ENCODE measurements around the gene FAM204A. TPM values are rescaled to one million over a fixed set of nuclear protein-coding genes. Genes with fewer than 3 reads are reported as not detected.

The FAM204A gene
- total RNA-seq, 1 experiment from 2014 or later = 103 TPM

GRCh38 chr10:118337356-118337755, 4.8 kb downstream of the FAM204A start:
- Histone ChIP-seq H3K4me3 (ENCODE audit: low read depth, low read length, poor library complexity, severe bottlenecking) (no peak overlapping the region), H3K36me3 (ENCODE audit: insufficient read depth, low read length, poor library complexity, severe bottlenecking) (peaks cover 28% of the 10 kb centered on the region), H3K27me3 (replicated peaks; ENCODE audit: insufficient read depth, low read depth, low read length, poor library complexity) (no peaks in the 10 kb centered on the region), H3K4me1 (ENCODE audit: insufficient read depth, low read length, poor library complexity, severe bottlenecking) (peaks cover 7% of the 10 kb centered on the region), H3K9me3 (ENCODE audit: low read depth, low read length, poor library complexity, severe bottlenecking) (no peaks in the 10 kb centered on the region), H3K27ac (ENCODE audit: low read depth, low read length, poor library complexity, severe bottlenecking) (no peak overlapping the region)
- DNase-seq (ENCODE audit: low spot score) = no peak
- no TSS peak for BruUV-seq (replicated peaks)
- ChIA-PET POLR2A (ENCODE audit: low non-redundant PET) (no interaction called here), CTCF (no interaction called here)
- intact Hi-C loops (cut with micrococcal nuclease; ENCODE audit: unreplicated experiment) = no loop called here
- TF ChIP-seq CTCF (conservative IDR thresholded peaks at IDR 0.05; ENCODE audit: low read depth, low read length) = no peak

- TF ChIP-seq EZH2 (IDR thresholded peaks at IDR 0.05; ENCODE audit: borderline replicate concordance, low read depth, low read length, poor library complexity, severe bottlenecking) = no peak
- no peak for DNase-seq (ENCODE audit: low spot score)
Observed at GRCh38 chr10:118333871-118334270, 8.3 kb downstream of the FAM204A start.

GRCh38 chr10:118332948-118333710, 9.0 kb downstream of the FAM204A start:
- Histone ChIP-seq H3K27ac (ENCODE audit: low read depth, low read length, poor library complexity, severe bottlenecking) (no peak overlapping the region), H3K9me3 (ENCODE audit: low read depth, low read length, poor library complexity, severe bottlenecking) (no peaks in the 10 kb centered on the region), H3K4me3 (ENCODE audit: low read depth, low read length, poor library complexity, severe bottlenecking) (no peak overlapping the region), H3K36me3 (ENCODE audit: insufficient read depth, low read length, poor library complexity, severe bottlenecking) (peaks cover 36% of the 10 kb centered on the region), H3K27me3 (replicated peaks; ENCODE audit: insufficient read depth, low read depth, low read length, poor library complexity) (no peaks in the 10 kb centered on the region), H3K4me1 (ENCODE audit: insufficient read depth, low read length, poor library complexity, severe bottlenecking) (peaks cover 2% of the 10 kb centered on the region)
- CTCF ChIA-PET = no interaction called here
- TF ChIP-seq CTCF (conservative IDR thresholded peaks at IDR 0.05; ENCODE audit: low read depth, low read length) (no peak), EZH2 (IDR thresholded peaks at IDR 0.05; ENCODE audit: borderline replicate concordance, low read depth, low read length, poor library complexity, severe bottlenecking) (no peak)
- POLR2A ChIA-PET (ENCODE audit: low non-redundant PET) = no interaction called here
- intact Hi-C loops (cut with micrococcal nuclease; ENCODE audit: unreplicated experiment) = no loop called here
- no TSS peak for BruUV-seq (replicated peaks)
- DNase-seq (ENCODE audit: low spot score) = peak; percentile 14

More at GRCh38 chr10:118333871-118334270, 8.3 kb downstream of the FAM204A start:
- Histone ChIP-seq H3K4me3 (ENCODE audit: low read depth, low read length, poor library complexity, severe bottlenecking) (no peak overlapping the region), H3K36me3 (ENCODE audit: insufficient read depth, low read length, poor library complexity, severe bottlenecking) (peaks cover 36% of the 10 kb centered on the region), H3K4me1 (ENCODE audit: insufficient read depth, low read length, poor library complexity, severe bottlenecking) (peaks cover 2% of the 10 kb centered on the region), H3K27me3 (replicated peaks; ENCODE audit: insufficient read depth, low read depth, low read length, poor library complexity) (no peaks in the 10 kb centered on the region), H3K27ac (ENCODE audit: low read depth, low read length, poor library complexity, severe bottlenecking) (no peak overlapping the region), H3K9me3 (ENCODE audit: low read depth, low read length, poor library complexity, severe bottlenecking) (no peaks in the 10 kb centered on the region)
- CTCF ChIA-PET = no interaction called here
- no TSS peak for BruUV-seq (replicated peaks)
- POLR2A ChIA-PET (ENCODE audit: low non-redundant PET) = no interaction called here
- intact Hi-C loops (cut with micrococcal nuclease; ENCODE audit: unreplicated experiment) = no loop called here

DNA sequence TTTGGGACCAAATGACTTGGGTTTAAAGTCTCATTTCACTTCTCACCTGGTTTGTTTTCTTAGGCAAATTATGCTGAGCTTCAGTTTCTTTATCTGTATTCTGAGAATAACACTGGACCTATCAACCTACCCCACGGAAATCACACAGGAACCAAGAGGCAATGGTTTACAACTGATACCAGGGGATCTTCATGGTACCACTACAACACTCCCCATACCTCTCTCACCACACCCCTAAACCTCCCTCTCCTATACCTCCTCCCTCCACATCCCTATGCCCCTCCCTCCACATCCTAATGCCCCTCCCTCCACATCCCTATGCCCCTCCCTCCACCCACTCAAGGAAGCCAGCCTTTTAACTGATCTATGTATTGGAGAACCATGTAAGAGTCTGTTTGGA, 9.9 kb downstream of the FAM204A start:
- DNase-seq (ENCODE audit: low spot score) = peak; percentile 10
- H3K27ac ChIP-seq (ENCODE audit: low read depth, low read length, poor library complexity, severe bottlenecking) = no peak overlapping the region
- peaks cover 2% of the 10 kb centered on the region for H3K4me1 ChIP-seq (ENCODE audit: insufficient read depth, low read length, poor library complexity, severe bottlenecking)
- H3K4me3 ChIP-seq (ENCODE audit: low read depth, low read length, poor library complexity, severe bottlenecking) = no peak overlapping the region
- intact Hi-C loops (cut with micrococcal nuclease; ENCODE audit: unreplicated experiment) = no loop called here
- TF ChIP-seq CTCF (conservative IDR thresholded peaks at IDR 0.05; ENCODE audit: low read depth, low read length) = no peak
- TF ChIP-seq EZH2 (IDR thresholded peaks at IDR 0.05; ENCODE audit: borderline replicate concordance, low read depth, low read length, poor library complexity, severe bottlenecking) = no peak
- no peaks in the 10 kb centered on the region for H3K9me3 ChIP-seq (ENCODE audit: low read depth, low read length, poor library complexity, severe bottlenecking)
- no peaks in the 10 kb centered on the region for H3K27me3 ChIP-seq (replicated peaks; ENCODE audit: insufficient read depth, low read depth, low read length, poor library complexity)
- no TSS peak for BruUV-seq (replicated peaks)
- CTCF ChIA-PET = no interaction called here
- POLR2A ChIA-PET (ENCODE audit: low non-redundant PET) = no interaction called here
- H3K36me3 ChIP-seq (ENCODE audit: insufficient read depth, low read length, poor library complexity, severe bottlenecking) = peaks cover 44% of the 10 kb centered on the region
